HG02759 (cell line): ENCODE data around the gene IL21R.
A peak's percentile ranks its signal among the peaks of the same experiment; 100 is the strongest.
"Not testable (repeated sequence)": the region's sequence is repeated elsewhere in the genome, so short reads cannot be mapped to it uniquely, and the experiment has no call there.

Source experiments
- ATAC-seq: cut with Tn5 transposase; IDR thresholded peaks from one replicate; pipeline ENCODE4 v1.9.1; 2021; ENCODE audit warnings: mild to moderate bottlenecking, moderate library complexity; ENCODE audit not compliant: unreplicated experiment

Gene IL21R

GRCh38 chr16:27441998-27442397, 40.0 kb downstream of the IL21R start:
- no peak for ATAC-seq

DNA sequence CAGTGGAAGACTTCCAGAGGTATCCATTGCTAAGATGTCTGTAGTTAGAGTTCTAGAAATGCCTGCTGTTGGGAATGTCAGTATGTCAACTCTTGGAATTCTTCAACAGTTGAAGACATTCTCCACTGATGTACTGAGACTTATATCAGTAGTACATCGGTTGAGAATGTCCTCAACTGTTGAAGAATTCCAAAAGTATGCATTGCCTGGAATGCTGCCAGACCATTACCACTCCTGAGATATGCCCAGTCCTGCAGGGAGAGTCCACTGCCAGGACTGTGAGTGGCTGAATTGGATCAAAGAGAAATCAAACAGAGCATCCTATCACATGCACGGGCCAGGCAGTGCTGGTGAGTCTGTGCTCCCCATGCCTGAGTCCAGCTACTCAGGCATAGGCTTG, 42.0 kb downstream of the IL21R start:
- no peak for ATAC-seq

- no peak for ATAC-seq
Measured at GRCh38 chr16:27444470-27444869, 42.5 kb downstream of the IL21R start.

DNA sequence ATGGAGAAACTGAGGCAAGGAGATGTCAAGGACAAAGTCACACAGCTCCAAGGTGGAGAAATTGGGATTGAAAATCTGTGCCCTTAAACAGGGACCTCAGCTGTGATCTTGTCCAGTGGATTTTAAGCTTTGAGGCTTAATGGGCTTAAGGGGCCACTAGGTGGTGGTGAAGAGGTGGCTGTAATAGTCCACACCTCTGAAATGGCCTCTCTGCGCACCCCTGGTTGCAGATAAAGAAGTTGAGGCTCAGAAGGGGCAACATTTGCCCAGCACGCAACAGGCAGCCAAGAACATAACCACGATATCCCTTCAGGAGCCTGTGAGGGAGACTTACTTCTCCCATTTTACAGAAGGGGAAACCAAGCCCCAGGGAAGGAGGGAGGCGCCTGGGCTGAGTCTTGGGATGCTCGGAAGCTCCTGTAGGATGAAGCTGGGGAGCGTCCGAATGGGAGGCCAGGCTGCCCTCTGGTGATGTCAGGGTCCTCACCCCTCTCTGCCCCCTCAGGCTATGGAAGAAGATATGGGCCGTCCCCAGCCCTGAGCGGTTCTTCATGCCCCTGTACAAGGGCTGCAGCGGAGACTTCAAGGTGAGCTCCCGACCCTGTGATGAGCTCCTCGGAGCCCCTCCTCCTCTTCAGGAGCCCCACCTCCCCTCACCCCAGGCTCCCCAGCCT, 43.7 kb downstream of the IL21R start:
- ATAC-seq: no peak

DNA sequence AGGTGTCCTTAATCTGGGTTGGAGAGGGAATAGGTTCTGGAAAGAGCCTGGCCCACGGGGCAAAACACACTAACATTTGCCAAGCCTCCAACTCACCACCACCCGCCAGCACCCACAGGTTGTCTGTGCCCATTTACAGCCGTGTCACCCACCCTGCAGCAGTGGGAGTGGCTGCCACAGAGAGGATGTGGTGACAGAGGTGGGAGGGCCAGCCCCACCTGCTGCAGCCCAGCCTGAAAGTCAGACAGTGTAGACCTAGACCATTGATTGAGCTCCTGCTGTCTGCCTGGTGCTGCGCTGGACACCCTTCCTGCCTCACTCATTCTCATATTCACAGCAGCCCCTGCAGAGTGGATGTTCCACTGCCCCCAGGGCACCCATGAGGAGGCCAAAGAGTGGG, 44.7 kb downstream of the IL21R start:
- no peak for ATAC-seq

DNA sequence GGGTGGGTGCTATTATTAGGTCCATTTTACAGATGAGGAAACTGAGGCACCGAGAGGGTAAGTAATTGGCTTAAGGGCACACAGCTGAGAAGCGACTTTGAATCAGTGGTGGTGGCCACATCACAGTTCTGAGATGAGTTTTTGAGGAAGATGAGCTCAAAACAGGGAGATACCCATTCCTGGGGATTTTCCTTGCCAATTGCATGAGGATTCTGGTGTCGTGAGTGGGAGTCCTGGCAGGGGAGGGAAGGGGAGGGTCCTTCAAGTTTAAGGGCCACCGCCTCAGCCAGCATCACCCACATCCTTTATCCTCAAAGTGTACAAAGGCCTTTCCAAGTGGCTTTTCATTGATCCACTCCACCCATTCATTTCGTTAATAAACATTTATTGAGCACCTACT, 45.3 kb downstream of the IL21R start:
- no peak for ATAC-seq

- ATAC-seq: no peak
Measured at GRCh38 chr16:27448532-27449433, 46.8 kb downstream of the IL21R start.

GRCh38 chr16:27449434-27450195, 47.6 kb downstream of the IL21R start:
- peak; percentile 54 for ATAC-seq

GRCh38 chr16:27450196-27450549, 48.2 kb downstream of the IL21R start:
- peak; percentile 23 for ATAC-seq

GRCh38 chr16:27452569-27453493, 50.9 kb downstream of the IL21R start:
- ATAC-seq: no peak

- ATAC-seq: no peak
Measured at GRCh38 chr16:27453494-27453825, 51.5 kb downstream of the IL21R start.

DNA sequence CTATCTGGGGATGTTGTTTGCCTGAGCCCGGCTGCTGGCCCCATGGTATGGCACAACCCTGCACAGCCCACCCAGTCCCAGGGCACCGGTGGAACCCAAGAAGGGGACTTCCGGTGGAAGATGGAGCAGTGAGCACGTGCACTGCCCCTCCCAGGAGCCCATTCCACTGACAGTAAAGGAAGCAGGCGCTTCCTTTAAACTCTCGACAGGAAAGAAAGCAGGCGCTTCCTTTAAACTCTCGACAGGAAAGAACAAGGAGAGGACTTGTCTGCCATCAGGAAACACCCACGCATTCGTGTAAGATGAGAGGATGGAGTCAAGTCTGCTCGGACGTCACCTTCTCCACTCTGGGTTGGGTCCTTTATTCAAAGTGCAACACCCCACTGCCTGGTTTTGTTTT, 53.7 kb downstream of the IL21R start:
- no peak for ATAC-seq

- not testable (repeated sequence) for ATAC-seq
Measured at GRCh38 chr16:27457605-27457900, 55.6 kb downstream of the IL21R start.

- no peak for ATAC-seq
Measured at GRCh38 chr16:27458258-27458657, 56.3 kb downstream of the IL21R start.

- ATAC-seq: no peak
Measured at GRCh38 chr16:27458987-27459688, 57.2 kb downstream of the IL21R start.

DNA sequence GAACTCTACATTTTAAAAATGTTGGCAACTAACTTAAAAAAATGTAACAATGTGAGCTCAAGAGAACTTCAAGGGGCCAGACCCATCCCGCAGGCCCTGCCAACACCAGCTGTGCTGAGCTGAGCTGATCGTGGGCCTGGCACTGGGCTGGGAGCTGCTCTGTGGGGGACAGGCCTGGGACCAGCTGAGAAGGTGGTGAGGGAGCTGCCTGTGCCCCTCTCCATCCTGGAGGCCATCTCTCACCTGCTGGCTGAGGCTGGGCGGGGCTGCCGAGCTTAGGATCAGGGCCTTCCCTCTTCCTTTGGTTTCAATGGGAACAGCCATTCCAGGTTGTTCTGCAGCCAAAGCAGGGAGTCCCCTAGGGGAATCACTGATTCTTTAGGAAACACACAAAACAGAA, 58.2 kb downstream of the IL21R start:
- ATAC-seq: no peak

DNA sequence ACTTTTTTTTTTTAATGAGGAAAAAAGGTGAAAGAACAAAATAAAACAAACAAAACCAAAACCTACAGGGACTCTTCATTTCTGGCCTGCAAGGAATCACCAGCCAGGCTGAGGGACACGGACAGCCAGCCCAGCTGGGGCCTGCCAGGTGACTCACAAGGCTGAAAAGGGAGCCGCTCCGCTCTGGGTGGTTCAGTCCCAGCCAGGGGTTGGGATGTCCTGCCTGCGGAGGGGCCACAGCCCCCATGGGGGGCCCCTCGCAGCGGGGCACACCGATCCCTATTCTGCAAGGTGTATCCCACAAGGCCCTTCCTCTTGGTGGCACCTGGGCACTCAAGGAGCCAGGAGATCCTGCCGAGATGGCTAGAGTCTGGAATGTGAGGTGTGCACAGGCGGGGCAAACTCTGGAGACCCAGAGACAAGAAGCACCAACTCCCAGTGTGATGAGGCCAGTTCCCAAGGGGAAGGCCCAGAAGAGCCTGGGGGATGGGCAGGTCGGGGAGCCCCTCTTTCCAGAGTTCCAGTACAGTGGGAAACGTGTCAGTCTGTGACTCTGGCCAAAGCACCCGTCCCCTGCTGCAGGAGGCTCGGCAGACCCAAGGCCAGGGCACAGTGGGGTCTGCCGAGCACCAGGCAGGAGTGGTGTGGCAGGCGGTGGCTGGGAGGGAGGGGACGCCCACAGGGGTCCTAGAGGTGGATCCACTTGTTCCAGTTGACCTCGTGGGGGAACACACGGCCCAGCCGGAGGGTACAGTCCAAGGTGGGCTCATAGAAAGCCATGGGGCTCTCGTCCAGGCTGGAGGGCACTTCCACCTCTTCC, 58.9 kb downstream of the IL21R start:
- no peak for ATAC-seq

DNA sequence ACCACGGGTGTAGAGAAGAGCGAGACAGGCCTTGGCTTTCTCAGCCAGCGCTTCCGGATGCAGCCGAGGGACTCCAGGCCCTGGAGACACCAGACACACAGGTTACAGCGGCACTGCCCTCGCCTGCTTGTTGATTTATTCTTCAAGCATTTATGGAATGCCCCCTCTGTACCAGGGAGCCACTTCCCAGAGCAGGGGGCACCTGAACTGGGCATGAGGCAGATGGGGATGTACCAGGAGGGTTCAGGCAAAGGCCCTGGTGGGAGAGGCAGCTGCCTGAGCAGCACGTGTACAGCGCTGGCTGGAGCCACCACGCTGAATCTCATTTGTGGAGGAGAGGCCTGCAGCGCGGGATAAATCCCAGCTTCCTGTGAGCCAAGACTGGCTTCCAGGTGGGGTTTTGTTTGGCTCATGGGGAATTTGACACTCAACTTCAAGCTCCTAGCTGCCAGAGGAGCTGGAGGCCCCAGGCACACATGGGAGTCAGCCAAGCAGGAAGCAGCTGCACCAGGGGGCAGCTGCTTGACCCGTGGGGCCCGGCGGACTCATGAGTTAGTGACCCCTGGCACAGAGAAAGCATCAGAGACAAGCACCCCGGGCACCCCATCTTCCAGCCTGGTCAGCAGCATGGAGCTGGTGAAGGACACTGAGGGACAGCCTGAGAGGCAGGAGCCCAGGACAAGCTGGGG, 59.7 kb downstream of the IL21R start:
- ATAC-seq: no peak
